Anterior cingulate cortex (tissue), 58 donors: ENCODE results near the gene CALHM2.

Experiments used
- DNase-seq, 58 donors: peaks; one replicate each; lab custom pipeline; 2025; lab: John Stamatoyannopoulos, UW

CALHM2 gene

DNA sequence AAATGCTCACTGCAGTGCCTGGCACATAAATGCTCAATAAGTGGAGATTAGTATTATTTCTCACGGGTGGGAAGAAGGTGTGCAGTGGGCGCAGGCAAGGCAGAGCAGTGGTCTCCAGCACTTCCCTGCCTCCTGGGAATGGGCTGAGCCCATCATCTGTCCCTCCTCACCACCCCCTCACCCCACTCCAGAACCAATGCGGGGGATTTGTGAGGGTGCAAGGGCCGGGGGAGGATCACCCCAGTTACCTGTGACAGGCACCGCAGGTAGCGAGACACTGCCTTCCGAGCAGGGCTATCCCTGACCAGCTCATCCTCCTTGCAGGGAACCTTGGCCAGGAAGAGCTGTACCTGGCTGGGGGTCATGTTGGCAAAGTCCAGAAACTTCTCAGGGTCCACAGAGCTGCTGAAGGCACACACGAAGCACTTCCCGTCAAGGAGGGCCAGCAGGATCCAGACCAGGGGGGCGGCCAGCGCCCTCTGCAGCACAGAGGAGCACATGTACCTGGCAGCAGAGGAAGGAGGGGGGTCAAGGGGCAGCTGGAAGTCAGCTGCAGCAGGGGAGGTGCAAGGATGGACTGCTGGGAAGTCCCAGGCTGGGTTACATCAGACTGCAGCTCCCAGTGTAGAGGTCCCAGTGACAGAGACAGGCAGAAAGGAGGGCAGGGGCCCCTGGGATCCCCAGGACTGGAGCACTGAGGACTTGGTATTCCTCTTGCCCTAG, 24.0 kb upstream of the CALHM2 start:
- no peak for DNase-seq

DNA sequence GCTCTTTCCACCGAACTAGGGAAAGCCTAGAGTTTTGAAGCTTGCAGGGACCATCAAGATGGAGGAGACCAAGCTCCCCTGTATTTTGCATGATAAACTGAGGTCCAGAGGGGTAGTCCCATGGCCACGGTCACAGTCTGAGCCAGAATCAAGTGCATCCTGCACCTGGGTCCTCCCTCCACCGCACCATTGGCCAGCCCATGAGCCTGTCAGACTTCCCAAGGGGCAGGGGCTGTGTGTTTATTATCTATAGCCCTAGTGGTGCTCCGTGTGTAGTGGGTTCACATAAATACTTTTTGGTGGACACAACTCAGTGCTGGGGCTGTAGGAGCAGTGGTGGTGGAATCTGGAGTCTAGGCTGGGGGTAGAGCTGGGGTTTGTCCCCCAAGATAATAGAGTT, 23.3 kb upstream of the CALHM2 start:
- DNase-seq, result no peak

DNA sequence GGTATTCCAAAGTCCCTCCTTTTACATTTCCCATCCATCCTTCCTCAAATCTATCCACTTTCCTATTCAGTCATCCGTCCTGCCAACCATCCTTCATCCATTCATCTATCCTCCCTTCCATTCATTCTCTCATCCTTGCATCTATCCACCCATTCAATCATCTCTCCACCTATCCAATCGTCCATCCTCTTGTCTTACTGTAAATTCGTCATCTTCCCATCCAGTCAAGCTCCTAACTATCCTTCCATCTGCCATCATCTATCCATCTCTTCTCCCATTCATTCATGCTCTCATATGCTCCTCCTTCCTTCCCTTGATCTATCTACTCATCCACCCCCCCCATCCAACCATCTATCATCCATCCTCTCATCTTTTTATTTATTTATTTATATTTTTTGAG, 21.9 kb upstream of the CALHM2 start:
- DNase-seq, result no peak

DNA sequence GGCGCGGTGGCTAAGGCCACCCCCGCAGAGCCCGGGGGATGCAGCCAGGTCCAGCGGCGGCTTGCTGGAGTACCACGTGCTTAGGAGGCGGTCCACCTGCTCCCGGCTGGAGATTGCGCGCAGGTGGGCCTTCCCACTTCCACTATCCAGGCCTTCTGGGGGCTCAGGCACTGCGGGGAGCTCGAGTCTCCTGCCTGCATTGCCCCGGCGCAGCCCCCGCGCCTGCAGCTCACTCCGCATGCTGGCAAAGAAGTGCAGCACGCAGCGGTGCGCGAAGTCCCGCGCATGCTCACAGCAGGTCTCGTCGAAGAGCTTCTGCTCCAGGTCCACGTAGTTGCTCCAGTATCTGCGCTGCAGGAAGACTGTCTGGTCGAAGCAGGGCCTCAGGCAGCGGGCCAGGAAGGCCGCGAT, 21.1 kb upstream of the CALHM2 start:
- DNase-seq, result no peak

DNA sequence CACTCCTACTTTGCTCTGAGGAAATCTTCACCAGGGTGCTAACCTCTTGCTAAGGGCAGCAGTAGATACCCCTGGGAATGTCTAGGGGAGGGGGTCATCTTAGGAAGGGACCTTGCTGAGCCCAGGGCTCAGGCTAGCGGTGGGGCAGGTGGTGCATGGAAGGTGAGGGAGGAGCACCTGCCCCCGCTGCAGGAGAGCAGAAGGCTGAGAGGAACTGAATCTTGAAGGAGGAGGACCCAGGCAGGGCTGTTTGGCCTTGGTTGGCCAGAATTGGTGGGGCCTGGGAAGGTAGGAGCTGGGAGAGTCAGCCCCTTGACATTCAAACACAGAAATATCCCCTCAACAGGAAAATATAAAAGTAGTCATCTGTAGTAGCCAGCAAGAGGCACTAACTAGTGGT, 19.8 kb upstream of the CALHM2 start:
- DNase-seq, result no peak

DNA sequence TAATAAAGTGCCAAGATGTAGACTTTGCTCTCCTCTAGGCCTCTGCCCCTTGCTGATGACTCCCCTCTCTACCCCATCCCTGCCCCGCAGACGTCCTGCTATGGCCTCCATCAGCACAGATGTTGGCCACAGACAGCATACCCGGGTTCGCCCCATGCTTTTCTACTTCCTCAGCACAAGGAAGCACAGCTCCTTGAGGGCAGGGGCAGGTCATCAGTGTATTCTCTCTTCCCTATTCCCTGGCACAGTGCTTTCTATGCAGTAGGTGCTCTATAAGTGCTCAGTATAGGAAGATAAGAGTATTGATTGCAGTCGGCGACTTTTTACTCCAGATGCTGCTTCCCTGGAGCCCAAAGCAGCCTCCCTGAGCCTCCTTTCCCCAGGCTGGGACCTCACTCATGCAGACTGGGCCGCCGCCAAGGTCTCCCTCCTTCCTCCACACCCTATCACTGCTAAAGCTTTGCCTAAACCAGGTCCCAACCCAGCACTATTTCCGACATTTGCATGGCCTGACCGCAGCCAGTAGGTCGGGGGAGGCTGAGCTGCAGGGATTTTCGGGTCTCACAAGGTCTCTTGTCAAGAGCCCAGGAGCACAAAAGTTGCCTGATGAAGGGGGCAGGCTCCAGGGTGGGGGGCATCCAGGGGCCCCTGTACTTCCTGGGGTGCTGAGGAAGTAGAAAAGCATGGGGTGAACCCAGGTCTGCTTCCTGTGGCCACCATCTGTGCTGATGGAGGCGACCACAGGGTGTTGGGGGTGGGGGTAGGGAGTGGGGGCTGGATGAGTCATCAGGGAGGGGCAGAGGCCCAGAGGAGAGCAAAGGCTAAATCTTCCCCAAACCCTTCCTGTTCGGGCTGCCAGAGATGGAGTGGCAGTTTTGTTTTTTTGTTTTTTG, 18.8 kb upstream of the CALHM2 start:
- DNase-seq, result no peak

DNA sequence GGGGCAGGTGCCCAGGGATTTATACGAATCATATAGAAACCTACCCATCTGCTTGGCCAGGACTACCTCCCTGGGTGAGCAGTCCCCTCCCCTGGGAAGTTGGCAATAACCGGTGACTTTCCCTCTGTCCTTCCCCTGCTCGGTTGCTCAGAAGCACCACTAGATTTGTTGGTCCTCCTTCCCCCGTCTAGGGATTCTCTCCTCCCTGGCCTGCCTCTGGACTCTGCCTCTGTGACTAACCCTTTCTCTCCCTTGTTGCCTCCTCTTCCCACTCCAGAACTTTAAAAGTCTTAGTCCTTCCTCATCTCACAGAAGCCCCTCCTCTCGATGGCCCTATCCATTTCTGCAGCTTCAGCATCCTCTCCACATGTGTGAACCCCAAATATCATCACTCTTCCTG, 17.0 kb upstream of the CALHM2 start:
- DNase-seq, result no peak

DNA sequence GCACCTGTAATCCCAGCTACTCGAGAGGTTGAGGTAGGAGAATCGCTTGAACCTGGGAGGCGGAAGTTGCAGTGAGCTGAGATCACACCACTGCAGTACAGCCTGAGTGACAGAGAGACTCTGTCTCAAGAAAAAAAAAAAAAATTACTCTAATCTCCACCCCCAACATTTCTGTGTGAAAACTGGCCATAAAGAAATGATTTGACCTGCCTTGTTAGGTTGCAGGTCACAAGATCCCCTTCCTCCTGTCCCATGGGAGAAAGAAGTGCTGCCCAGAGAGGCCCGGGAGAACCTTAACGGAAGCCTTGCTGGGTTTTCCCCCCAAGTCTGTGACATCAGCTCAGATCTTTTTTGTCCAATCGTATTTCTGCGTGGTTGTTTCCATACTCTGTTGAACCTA, 15.2 kb upstream of the CALHM2 start:
- no peak for DNase-seq

DNA sequence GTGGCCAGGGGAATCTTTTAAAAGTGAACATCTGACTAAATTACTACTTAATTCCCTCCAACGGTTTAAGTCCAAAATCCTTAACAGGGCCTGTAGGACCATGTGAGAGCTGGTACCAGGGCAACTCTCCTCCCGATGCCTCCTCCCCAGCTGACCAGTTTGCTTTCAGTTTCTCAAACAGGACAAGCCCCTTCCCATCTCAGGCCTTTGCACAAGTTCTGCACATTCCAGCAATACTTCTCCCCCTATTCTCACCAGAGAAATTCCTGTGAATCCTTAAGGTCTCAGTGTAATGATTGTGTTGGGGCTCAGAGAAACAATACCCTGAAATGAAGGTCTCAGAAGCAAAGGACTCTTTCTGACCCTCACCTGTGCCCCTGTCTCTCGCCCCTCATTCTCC, 14.6 kb upstream of the CALHM2 start:
- DNase-seq, result no peak

DNA sequence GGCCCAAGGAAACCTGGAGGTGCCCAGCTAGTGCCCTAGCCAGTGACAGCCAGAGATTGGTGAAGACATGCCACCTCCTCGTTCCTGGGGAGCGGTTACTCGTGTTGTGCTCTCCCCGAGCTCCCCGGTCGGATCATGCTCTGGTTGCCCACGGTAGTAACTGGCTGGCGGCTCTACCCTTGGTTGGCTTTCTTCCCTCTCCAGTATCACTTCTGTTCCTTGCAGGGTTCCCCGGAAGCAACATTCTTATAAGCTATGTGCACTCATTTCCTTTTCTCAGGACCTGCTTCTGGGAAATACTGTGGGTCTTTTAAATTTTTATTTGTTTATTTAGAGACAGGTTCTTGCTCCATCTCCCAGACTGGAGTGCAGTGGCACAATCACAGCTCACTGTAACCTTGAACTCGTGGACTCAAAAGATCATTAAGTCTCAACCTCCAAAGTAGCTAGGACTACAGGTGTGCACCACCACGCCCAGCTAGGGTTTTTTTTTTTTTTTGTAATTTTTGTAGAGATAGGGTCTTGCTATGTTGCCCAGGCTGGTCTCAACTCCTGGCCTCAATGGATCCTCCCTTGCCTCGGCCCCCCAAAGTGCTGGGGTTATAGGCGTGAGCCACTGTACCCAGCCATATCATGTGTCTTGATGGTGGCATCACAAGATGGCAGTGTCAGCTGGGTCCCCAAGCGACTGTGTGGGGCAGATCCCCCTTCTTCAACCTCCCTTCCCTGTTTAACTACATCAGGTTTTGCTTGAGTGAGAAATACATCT, 13.4 kb upstream of the CALHM2 start:
- DNase-seq, result no peak

DNA sequence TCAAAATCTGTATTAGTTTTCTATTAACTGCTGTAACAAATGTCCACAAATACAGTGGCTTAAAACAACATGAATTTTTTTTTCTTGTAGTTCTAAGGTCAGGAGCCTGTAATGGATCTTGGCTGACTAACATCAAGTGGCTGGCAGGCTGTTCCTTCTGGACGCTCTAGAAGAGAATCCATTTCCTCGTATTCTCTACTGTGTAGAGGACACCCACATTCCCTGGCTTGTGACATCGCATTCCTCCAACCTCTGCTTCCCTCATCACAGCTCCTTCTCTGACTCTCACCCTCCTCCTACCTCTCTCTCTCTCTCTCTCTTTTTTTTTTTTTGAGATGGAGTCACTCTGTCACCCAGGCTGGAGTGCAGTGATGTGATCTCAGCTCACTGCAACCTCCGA, 11.3 kb upstream of the CALHM2 start:
- no peak for DNase-seq

DNA sequence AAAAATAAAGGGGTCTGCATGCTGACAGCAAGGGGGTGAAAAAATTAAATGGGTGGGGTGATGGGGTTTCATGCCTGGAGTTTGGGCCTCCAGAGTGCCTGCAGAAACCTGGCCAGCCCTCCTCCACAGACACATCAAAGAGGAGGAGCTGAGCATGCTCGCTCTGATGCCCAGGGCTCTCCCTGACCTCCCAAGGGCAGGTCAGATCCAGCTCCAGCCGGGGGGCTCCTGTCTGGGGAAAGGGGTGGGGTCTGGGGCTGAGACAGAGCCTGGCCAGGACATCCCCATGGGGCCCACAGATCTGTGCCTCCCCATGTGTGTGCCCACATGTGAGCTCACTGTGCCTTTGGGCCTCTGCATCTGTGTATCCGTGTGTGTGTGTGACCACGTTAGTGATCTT, 7.4 kb upstream of the CALHM2 start:
- DNase-seq, result no peak

DNA sequence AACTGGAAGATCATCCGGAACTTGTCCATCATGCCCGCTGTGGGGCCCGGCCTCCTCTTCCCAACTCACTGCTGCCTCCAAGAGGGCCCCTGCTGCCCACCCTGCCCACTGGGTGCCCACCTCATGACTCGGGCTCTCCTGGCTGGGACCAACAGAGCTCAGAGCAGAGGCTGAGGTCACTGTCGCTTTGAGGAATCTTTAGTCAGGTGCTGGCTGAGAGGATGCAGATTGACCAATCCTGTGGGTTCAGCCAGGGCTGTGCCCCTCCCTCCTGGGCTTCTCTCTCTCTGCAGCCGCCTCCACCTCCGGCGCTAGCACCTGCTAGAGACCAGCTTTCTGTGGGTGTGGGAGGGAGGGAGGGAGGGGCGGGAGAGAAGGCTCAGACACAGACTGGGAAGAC, 6.5 kb upstream of the CALHM2 start, which contains the start of gene CALHM1:
CALHM1 (minus strand) TSS at position 181 of the 400 bp plus-strand sequence; CDS start at position 32, 149 bp downstream.
- peak in 25 of 58 donors; percentile 4 to 72 (median 36) for DNase-seq

DNA sequence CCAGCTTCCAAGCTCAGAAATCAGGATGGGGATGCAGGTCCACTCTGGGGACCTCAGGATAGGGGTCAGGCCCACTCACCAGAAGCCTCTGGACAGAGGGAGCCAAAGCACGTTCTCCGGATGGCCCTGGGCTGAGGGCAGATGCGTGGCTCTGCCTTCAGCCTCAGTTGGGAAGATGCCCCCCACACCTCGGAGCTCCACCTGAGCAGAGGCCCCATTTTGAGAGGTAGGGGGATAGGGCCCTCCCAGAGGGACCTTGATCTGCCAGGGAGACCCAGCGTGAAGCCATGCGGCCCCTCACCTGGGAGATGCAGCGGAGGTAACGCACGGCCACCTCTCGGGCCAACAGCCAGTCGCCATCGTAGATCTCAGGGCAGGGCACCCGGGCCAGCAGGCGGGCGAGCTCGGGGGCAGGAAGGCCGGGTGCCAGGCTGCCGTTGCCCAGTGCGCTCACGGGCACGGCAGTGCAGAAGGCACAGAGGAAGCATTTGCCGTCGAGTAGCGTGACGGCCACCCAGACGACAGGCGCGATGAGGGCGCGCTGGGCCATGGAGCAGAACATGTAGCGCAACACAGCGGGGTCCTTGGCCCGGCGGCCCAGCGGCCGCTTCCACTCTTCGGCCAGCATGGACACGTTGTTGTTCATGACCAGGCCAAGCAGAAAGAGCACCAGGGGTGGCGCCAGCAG, 5.9 kb upstream of the CALHM2 start:
- DNase-seq, result no peak

DNA sequence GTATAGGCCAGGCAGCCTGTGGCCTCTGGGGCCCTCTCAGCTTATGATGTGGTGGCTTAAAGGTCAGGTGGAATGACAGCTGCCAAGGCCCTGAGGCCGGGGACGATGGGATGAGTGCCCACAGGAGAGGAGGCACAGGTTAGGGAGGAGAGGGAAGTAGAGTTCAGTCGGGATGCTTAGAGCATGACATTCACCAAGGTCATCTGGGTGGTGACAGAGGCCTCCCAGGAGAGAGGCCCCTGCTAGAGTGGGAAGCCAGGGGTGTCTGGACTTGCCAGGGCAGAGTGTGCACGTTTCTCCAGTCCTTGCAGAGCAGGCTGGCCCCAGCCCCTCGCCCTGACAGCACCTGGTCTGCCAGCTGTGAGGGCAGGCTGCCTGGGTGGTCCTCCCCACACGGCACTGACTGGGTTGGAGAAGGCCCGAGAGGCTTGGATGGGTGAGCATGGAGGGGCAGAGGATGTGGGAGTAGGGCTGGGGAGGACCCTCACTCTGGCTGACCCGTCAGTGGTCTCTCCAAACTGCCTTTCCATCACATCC, 5.1 kb upstream of the CALHM2 start:
- no peak for DNase-seq

DNA sequence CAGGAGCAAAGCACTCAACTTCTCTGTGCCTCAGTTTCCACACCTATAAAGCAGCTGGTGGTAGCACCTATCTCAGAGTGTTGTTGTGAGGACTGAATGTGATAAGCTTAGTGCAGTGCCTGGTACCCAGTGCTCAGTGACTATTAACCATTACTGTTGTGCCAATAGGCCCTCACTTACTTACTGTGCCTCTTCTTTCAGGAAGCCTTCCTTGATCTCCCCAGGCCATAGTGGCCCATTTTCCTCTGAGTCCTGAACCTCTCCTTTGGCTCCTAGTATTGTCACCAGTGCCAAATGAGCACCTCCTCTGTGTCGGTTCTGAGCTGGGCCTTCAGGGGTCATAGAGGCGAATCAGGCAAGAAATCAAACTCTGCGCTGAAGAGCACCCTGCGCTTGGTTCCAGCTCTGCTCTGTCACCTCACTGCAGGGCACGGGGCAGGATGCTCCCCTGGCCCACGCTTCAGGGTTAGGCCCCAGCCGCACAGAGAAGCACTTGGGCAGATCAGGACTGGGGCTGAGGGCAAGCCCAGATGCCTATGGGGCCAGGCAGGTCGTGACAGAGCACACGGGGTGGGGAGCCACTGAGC, 4.0 kb upstream of the CALHM2 start:
- no peak for DNase-seq

DNA sequence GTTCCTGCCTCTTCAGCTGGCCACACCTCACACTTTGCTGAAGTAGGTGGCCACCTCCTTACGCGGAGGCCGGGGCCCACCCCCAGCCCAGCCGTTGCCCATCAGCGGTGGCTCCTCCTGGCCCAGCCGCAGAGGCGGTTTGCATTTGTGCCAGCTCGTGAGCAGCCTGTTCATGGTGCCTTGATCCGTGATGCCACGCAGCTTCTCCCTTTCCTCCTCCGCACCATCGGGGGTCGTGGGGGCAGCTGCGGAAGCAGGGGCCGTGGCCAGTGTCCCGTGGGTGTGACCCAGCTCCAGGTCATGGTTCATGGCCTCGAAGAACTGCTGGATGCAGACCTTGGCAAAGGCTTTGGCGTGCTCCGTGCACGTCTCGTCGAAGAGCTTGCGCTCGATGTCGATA, 3.1 kb upstream of the CALHM2 start:
- no peak for DNase-seq

DNA sequence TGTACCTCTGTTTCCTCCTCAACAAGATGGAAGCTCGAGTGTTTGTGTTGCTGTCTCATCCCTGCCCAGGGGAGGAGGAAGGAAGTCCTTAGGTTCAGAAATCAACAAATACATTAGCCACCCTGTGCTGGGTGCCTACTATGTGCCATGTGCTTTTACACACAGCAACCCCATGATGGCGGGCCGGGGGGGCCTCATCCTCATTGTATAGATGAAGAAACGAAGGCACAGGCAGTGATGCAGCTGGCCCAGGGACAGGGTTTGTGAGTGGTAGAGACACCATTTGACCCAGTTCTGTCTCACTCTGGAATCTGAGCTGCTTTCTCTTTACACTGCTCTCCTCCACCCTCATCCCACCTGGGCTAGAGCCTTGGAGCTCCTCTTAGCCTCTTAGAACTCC, 1.9 kb upstream of the CALHM2 start:
- no peak for DNase-seq

DNA sequence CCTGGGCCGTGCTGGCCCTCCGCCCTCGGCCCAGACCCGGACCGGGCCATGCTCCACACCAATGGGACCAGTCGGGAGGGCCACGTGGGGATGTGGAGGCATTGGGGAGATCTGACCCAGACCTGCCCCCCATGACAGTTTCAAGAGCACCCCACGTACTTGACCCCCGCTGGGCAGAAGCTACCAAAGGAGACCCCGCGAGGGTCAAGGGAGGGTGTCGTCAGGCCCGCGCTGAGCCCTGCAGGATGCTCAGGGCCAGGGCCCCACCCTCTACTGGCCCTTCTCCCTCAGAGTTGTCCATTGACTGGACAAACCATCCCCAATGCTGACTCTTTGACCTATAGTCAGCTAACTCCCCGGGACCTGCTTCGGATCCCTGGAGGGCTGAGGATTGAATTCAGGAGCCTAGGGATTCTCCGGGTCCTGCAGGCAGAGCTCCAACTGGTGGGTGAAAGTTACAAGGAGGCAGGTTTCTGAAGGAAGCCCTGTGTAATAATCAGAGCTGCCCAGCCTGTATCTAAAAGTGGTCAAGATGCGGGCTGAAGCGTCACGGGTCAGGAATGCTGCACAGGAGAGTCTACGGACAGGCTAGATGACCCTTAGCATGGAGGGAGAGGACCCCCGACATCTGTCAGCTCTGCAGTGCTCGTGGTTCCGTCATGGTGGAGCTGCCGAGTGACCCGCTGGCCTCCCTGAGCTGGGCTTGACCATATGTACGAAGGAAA, 498 bp upstream of the CALHM2 start:
- no peak for DNase-seq
